GM19452 (cell line): ENCODE measurements around the gene CCDC97.
A peak's percentile ranks its signal among the peaks of the same experiment; 100 is the strongest.

Experiments
- ATAC-seq: cut with Tn5 transposase; IDR thresholded peaks from one replicate; pipeline ENCODE4 v1.9.1; 2021; ENCODE audit not compliant: unreplicated experiment

Gene CCDC97

GRCh38 chr19:41319500-41320184 lies 9.7 kb downstream of the CCDC97 start:
- no peak for ATAC-seq

- ATAC-seq = no peak
These were observed 10.2 kb downstream of the CCDC97 start for GRCh38 chr19:41320185-41320518.

- ATAC-seq = no peak
These were observed 10.6 kb downstream of the CCDC97 start for GRCh38 chr19:41320568-41320967.

- no peak for ATAC-seq
These were observed 11.2 kb downstream of the CCDC97 start for GRCh38 chr19:41321204-41321599.

GRCh38 chr19:41321600-41322270 lies 11.8 kb downstream of the CCDC97 start:
- ATAC-seq = no peak

GRCh38 chr19:41322451-41322850 lies 12.5 kb downstream of the CCDC97 start:
- no peak for ATAC-seq

- ATAC-seq = no peak
These were observed 13.1 kb downstream of the CCDC97 start for GRCh38 chr19:41323023-41323422.

GRCh38 chr19:41323430-41324125 lies 13.6 kb downstream of the CCDC97 start:
- no peak for ATAC-seq

- no peak for ATAC-seq
These were observed 14.3 kb downstream of the CCDC97 start for GRCh38 chr19:41324231-41324702.

- ATAC-seq = no peak
These were observed 15.1 kb downstream of the CCDC97 start for GRCh38 chr19:41324921-41325639.

- no peak for ATAC-seq
These were observed 15.6 kb downstream of the CCDC97 start for GRCh38 chr19:41325640-41325946.

- no peak for ATAC-seq
These were observed 16.2 kb downstream of the CCDC97 start for GRCh38 chr19:41325947-41326706.

- ATAC-seq = no peak
These were observed 17.2 kb downstream of the CCDC97 start for GRCh38 chr19:41327076-41327575.

- ATAC-seq = peak; percentile 55
These were observed 17.7 kb downstream of the CCDC97 start for GRCh38 chr19:41327576-41328156.

- ATAC-seq = peak; percentile 23
These were observed 18.3 kb downstream of the CCDC97 start for GRCh38 chr19:41328157-41328841.

GRCh38 chr19:41328842-41329225 lies 18.9 kb downstream of the CCDC97 start:
- ATAC-seq = no peak

GRCh38 chr19:41330481-41330880 lies 20.5 kb downstream of the CCDC97 start:
- no peak for ATAC-seq

- ATAC-seq = no peak
These were observed 21.1 kb downstream of the CCDC97 start for GRCh38 chr19:41330946-41331678.

GRCh38 chr19:41332000-41332399 lies 22.0 kb downstream of the CCDC97 start:
- ATAC-seq = no peak
